ENCODE measurements around the gene KIFC3.

DNA sequence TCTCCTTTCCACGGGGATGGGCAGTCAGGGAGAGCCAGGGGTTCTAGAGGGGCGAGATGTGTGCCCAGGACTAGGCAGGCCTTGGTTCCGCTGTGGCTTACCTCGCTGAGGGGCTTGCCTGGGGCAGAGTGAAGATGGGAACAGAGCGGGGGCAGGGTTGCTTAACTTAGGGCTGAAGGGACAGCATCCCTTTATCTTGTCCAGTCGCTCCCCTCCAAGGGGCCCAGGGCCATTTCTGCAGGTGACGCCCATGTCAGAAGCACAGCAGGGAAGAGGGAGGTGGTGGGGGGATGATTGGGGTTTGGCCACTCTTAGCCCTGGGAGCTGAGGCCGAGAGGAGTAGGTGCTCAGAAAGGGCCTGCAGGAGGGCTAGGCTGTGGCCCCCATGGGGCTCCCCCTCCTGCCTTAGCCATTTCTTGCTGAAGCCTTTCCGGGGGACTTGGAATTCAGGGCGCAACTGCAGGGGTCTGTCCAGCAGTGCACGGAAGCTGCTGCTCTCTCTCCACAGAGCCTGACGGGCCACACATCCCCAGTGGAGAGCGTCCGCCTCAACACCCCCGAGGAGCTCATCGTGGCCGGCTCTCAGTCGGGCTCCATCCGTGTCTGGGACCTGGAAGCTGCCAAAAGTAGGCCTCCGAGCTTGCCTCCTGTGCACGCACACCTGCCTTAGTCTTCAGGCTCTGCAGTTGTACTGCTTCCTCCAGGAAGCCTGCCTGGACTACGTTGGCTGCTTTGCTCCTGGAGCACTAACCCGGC is 58.2 kb downstream of the KIFC3 start:
- no peak for TF ChIP-seq ELF4 (CRISPR knock-in tag; IDR thresholded peaks at IDR 0.05; ENCODE audit: borderline replicate concordance)
- TF ChIP-seq, protein P1, sequence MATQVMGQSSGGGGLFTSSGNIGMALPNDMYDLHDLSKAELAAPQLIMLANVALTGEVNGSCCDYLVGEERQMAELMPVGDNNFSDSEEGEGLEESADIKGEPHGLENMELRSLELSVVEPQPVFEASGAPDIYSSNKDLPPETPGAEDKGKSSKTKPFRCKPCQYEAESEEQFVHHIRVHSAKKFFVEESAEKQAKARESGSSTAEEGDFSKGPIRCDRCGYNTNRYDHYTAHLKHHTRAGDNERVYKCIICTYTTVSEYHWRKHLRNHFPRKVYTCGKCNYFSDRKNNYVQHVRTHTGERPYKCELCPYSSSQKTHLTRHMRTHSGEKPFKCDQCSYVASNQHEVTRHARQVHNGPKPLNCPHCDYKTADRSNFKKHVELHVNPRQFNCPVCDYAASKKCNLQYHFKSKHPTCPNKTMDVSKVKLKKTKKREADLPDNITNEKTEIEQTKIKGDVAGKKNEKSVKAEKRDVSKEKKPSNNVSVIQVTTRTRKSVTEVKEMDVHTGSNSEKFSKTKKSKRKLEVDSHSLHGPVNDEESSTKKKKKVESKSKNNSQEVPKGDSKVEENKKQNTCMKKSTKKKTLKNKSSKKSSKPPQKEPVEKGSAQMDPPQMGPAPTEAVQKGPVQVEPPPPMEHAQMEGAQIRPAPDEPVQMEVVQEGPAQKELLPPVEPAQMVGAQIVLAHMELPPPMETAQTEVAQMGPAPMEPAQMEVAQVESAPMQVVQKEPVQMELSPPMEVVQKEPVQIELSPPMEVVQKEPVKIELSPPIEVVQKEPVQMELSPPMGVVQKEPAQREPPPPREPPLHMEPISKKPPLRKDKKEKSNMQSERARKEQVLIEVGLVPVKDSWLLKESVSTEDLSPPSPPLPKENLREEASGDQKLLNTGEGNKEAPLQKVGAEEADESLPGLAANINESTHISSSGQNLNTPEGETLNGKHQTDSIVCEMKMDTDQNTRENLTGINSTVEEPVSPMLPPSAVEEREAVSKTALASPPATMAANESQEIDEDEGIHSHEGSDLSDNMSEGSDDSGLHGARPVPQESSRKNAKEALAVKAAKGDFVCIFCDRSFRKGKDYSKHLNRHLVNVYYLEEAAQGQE (IDR thresholded peaks at IDR 0.05; ENCODE audit: borderline replicate concordance in 1 of 2, low read depth in 1 of 2, low read length in 2 of 2) = no peak
- TF ChIP-seq ZFP41 (CRISPR knock-in tag; IDR thresholded peaks at IDR 0.05; ENCODE audit: borderline replicate concordance) = no peak

All from HepG2 (cell line).